K562 (cell line): Measurements from ENCODE around the gene SNX25. TPM values are rescaled to one million over a fixed set of nuclear protein-coding genes. Genes with fewer than 3 reads are reported as not detected.

Experiments used
- ATAC-seq: fragments of 200-7000 bp; cut with Tn5 transposase; 3 replicates; pipeline ENCODE4 v1.9.1; 2020; ENCODE audit warnings: moderate library complexity
- BruUV-seq: library from RNA; stranded (reverse); fragments of 400-500 nt; replicated peaks from 2 replicates; lab custom pipeline; 2021; lab: Mats Ljungman, UMichigan
- CTCF ChIA-PET: fragments of 300-600 bp; formaldehyde crosslinking; extraction: SDS; loops from one replicate; lab custom pipeline; 2021; ENCODE audit warnings: low intra/inter-chr PET ratio; lab: Yijun Ruan, JAX
- POLR2A ChIA-PET: fragments of 300-600, 350-650 bp; sonication (Branson Sonifier 250); formaldehyde crosslinking; extraction: SDS; loops from one replicate; lab custom pipeline; 2021; ENCODE audit warnings: antibody characterized with exemption, inconsistent platforms; lab: Yijun Ruan, JAX
- DNase-seq, 4 experiments: peaks; one replicate each; pipeline versions ENCODE4 v3.0.0 to v3.0.0-alpha.2; 2011 to 2018; ENCODE audit warnings: low spot score in 3 of 4, mixed read lengths in 3 of 4; ENCODE audit errors: extremely low read depth in 1 of 4
- FAIRE-seq: peaks from 2 replicates; lab custom pipeline; 2011; peaks lifted over from hg19 to GRCh38; lab: Jason Lieb, UNC
- H2AFZ ChIP-seq: 2 replicates; pipeline ENCODE4 v1.6.0; 2011; ENCODE audit warnings: low read depth, low read length, control low read depth, inconsistent platforms
- H3K27ac ChIP-seq: fragments of 200-600 bp; 3 replicates; pipeline ENCODE4 v1.8.0; 2011; ENCODE audit warnings: low read depth, mild to moderate bottlenecking, control low read depth, inconsistent platforms, low read length, moderate library complexity, mixed read lengths; ENCODE audit errors: extremely low read depth
- H3K27me3 ChIP-seq, 2 experiments: fragments of 300-600 bp in 1 of 2; 2 replicates in 1 of 2; 3 replicates in 1 of 2; pipeline versions ENCODE4 v1.6.0 to v1.8.0; 2011; ENCODE audit warnings: inconsistent platforms in 2 of 2, low read length in 2 of 2, mild to moderate bottlenecking in 1 of 2, mixed read lengths in 1 of 2, moderate library complexity in 1 of 2; ENCODE audit not compliant: control insufficient read depth in 2 of 2, insufficient read depth in 2 of 2
- H3K36me3 ChIP-seq: fragments of 300-600 bp; 3 replicates; pipeline ENCODE4 v1.8.0; 2011; ENCODE audit warnings: mild to moderate bottlenecking, low read length, inconsistent platforms; ENCODE audit not compliant: control insufficient read depth, insufficient read depth
- H3K4me1 ChIP-seq, 2 experiments: fragments of 200-600 bp in 1 of 2; replicated peaks in 1 of 2; 2 replicates in 1 of 2; 3 replicates in 1 of 2; pipeline versions ENCODE4 v1.5.1 to v1.8.0; 2011; ENCODE audit warnings: inconsistent platforms in 2 of 2, low read length in 2 of 2, mild to moderate bottlenecking in 1 of 2, mixed read lengths in 1 of 2, moderate library complexity in 1 of 2; ENCODE audit not compliant: control insufficient read depth in 2 of 2, insufficient read depth in 2 of 2
- H3K4me2 ChIP-seq: 2 replicates; pipeline ENCODE4 v1.6.1; 2011; ENCODE audit warnings: low read length, control low read depth, inconsistent platforms, mixed read lengths; ENCODE audit not compliant: insufficient read depth
- H3K4me3 ChIP-seq: fragments of 200-600 bp; sonication (generic), shearing (Covaris generic); 2 replicates; pipeline ENCODE4 v1.5.1; 2016; ENCODE audit warnings: control low read depth, inconsistent platforms
- H3K79me2 ChIP-seq: fragments of 200-600 bp; 3 replicates; pipeline ENCODE4 v1.8.0; 2011; ENCODE audit warnings: low read length, inconsistent platforms; ENCODE audit not compliant: control insufficient read depth, insufficient read depth
- H3K9ac ChIP-seq, 2 experiments: 2 replicates each; pipeline versions ENCODE4 v1.6.0 to v1.6.1; 2011; ENCODE audit warnings: low read depth in 2 of 2, low read length in 2 of 2, control low read depth in 1 of 2, inconsistent platforms in 1 of 2, mild to moderate bottlenecking in 1 of 2, mixed read lengths in 1 of 2; ENCODE audit not compliant: insufficient read depth in 1 of 2
- H3K9me1 ChIP-seq: one replicate; pipeline ENCODE4 v1.6.0; 2011; ENCODE audit warnings: inconsistent platforms, mild to moderate bottlenecking, low read length, moderate library complexity; ENCODE audit not compliant: control insufficient read depth, insufficient read depth
- H3K9me3 ChIP-seq: replicated peaks from 2 replicates; pipeline ENCODE4 v1.5.1; 2011; ENCODE audit warnings: low read depth, low read length, inconsistent platforms; ENCODE audit not compliant: control insufficient read depth, insufficient read depth
- H4K20me1 ChIP-seq: replicated peaks from 2 replicates; pipeline ENCODE4 v1.6.1; 2011; ENCODE audit warnings: low read length, inconsistent platforms, mixed read lengths; ENCODE audit not compliant: control insufficient read depth, insufficient read depth
- DPF2 ChIP-seq: fragments of 450-650 bp; IDR thresholded peaks from 2 replicates; pipeline ENCODE4 v1.6.1; 2016
- HDAC1 ChIP-seq, 2 experiments: fragments of 450-650 bp; IDR thresholded peaks; 2 replicates each; pipeline ENCODE4 v1.6.1; 2016 to 2017; ENCODE audit warnings: inconsistent platforms in 1 of 2, mild to moderate bottlenecking in 1 of 2, moderate library complexity in 1 of 2
- HDGF ChIP-seq: fragments of 450-650 bp; IDR thresholded peaks from 2 replicates; pipeline ENCODE4 v1.6.1; 2016
- KLF16 ChIP-seq: IDR thresholded peaks from 2 replicates; pipeline ENCODE4 v1.6.1; 2016; ENCODE audit warnings: antibody characterized with exemption
- RBFOX2 ChIP-seq: fragments of 200-400 bp; formaldehyde crosslinking; IDR thresholded peaks from 2 replicates; pipeline ENCODE4 v1.6.1; 2017; ENCODE audit warnings: low read depth, mild to moderate bottlenecking, low read length, moderate library complexity
- SMAD3 ChIP-seq: fragments of 450-650 bp; formaldehyde crosslinking; conservative IDR thresholded peaks from 2 replicates; pipeline ENCODE4 v1.4.0; 2020; ENCODE audit warnings: mild to moderate bottlenecking
- SNRNP70 ChIP-seq: fragments of 200-400 bp; formaldehyde crosslinking; optimal IDR thresholded peaks from 2 replicates; pipeline ENCODE3; 2017; ENCODE audit warnings: low read depth, low read length
- SOX6 ChIP-seq: fragments of 450-650 bp; IDR thresholded peaks from 2 replicates; pipeline ENCODE4 v1.6.1; 2014; ENCODE audit warnings: mild to moderate bottlenecking
- YBX1 ChIP-seq: fragments of 450-650 bp; IDR thresholded peaks from 2 replicates; pipeline ENCODE4 v1.7.1; 2016; ENCODE audit warnings: mild to moderate bottlenecking
- ZNF146 ChIP-seq: IDR thresholded peaks from one replicate; pipeline ENCODE4 v1.6.1; 2018; ENCODE audit warnings: missing compliant biosample characterization; ENCODE audit not compliant: unreplicated experiment
- ZNF277 ChIP-seq: fragments of 250-450 bp; sonication (Bioruptor Pico); IDR thresholded peaks from 2 replicates; pipeline ENCODE4 v1.8.0; 2022; ENCODE audit warnings: inconsistent platforms, mild to moderate bottlenecking, moderate library complexity, borderline replicate concordance
- ZNF444 ChIP-seq: fragments of 250-450 bp; sonication (Bioruptor Pico); IDR thresholded peaks from 2 replicates; pipeline ENCODE4 v1.4.0; 2020; ENCODE audit warnings: mild to moderate bottlenecking, moderate library complexity
- ZNF717 ChIP-seq: fragments of 250-450 bp; sonication (Bioruptor Pico); IDR thresholded peaks from 2 replicates; pipeline ENCODE4 v1.5.0; 2021
- ZNF75A ChIP-seq: fragments of 450-650 bp; formaldehyde crosslinking; IDR thresholded peaks from 2 replicates; pipeline ENCODE4 v1.4.0; 2020; ENCODE audit warnings: mild to moderate bottlenecking
- ZNF76 ChIP-seq: fragments of 250-450 bp; sonication (Bioruptor Pico); IDR thresholded peaks from 2 replicates; pipeline ENCODE4 v1.4.0; 2020; ENCODE audit warnings: mild to moderate bottlenecking, moderate library complexity, borderline replicate concordance
- WGBS: fragments of 100-300 bp; shearing (Covaris generic); methylation state at CpG from one replicate; pipeline ENCODE4 v1.1.6; 2016; ENCODE audit warnings: low coverage, mixed read lengths; ENCODE audit not compliant: insufficient coverage; ENCODE audit errors: missing lambda C conversion rate; 5-methylcytosine and 5-hydroxymethylcytosine counted together
- in situ Hi-C: fragments of 300-500 bp; cut with MboI; formaldehyde crosslinking; loops from 4 replicates; pipeline ENCODE4 v1.15.0; 2018; ENCODE audit warnings: inconsistent platforms, mixed read lengths
- intact Hi-C: fragments of 100-400 bp; cut with micrococcal nuclease; formaldehyde crosslinking; loops from 2 replicates; pipeline ENCODE4 v1.14.2; 2022
- polyA plus RNA-seq, 8 experiments: library from polyadenylated mRNA; depleted of rRNA in 4 of 8; stranded (reverse) in 5 of 8; unstranded in 3 of 8; fragments of >200 nt; fragmentation: Nextera tagmentation in 2 of 8; fragmentation: Illumina TruSeq in 1 of 8; extraction: Ambion mirVana in 2 of 8; extraction: Trizol in 1 of 8; gene quantifications; 2 replicates each; pipeline versions ENCODE4 v1.2.1 to v1.2.3, GENCODE V29; 2011 to 2014; ENCODE audit warnings: inconsistent platforms in 1 of 8, missing spikeins in 1 of 8
- total RNA-seq, 7 experiments: library from RNA; depleted of rRNA in 6 of 7; stranded (reverse); fragments of >200 nt in 6 of 7; fragmentation: Illumina TruSeq in 2 of 7; extraction: Trizol in 2 of 7; gene quantifications; 2 replicates each; pipeline versions ENCODE4 v1.2.1 to v1.2.3, GENCODE V29; 2011 to 2021; ENCODE audit warnings: low replicate concordance in 1 of 7
- TF ChIP-seq, protein P1 (sequence below): fragments of 450-650 bp; IDR thresholded peaks from 2 replicates; pipeline ENCODE4 v1.6.1; 2016; ENCODE audit warnings: low read depth, mild to moderate bottlenecking, moderate library complexity

SNX25 gene
- total and polyA plus RNA-seq, 9 of the 15 experiments (the other 6 are each of a cell fraction or from before 2014, with no cell fraction given) = 2.5 to 23.4 (median 13.3) TPM

DNA sequence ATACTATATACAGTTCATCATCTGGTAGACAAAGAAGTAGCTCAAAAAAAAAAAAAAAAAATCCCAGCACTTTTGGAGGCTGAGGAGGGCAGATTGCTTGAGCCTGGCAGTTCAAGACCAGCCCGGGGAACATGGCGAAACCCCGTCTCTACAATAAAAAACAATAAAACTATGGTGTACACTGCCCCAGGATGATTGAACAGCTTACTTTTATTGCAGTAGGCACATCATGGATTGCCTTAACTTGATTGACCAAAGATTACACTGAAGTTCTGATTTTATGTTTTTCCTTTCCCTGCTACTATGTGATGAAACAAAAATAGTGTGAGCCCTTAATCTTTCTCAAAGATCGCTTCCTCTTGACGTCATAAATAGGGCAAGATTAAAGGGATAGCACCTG, 60.6 kb downstream of the SNX25 start:
- DNase-seq = no peak
- FAIRE-seq = no peak
- H3K4me2 ChIP-seq = no peak overlapping the region
- H2AFZ ChIP-seq = no peak overlapping the region
- no peak overlapping the region for H3K27ac ChIP-seq
- no peaks in the 10 kb centered on the region for H3K9me3 ChIP-seq
- ChIA-PET POLR2A (no interaction called here), CTCF (no interaction called here)
- no peak overlapping the region for H3K9ac ChIP-seq
- no peak overlapping the region for H3K4me3 ChIP-seq
- no peaks in the 10 kb centered on the region; a peak in 1 of 5 replicates for H3K4me1 ChIP-seq
- H3K36me3 ChIP-seq = peaks cover 12% of the 10 kb centered on the region; the same call in 1 of the 3 replicates
- in situ Hi-C loops (no loop called here), intact Hi-C loops (no loop called here)
- H3K79me2 ChIP-seq = no peaks in the 10 kb centered on the region
- ATAC-seq = no peak
- WGBS = 69% methylated on average over 4 of the region's 5 CpGs
- no TSS peak for BruUV-seq
- H4K20me1 ChIP-seq = no peaks in the 10 kb centered on the region
- no peaks in the 10 kb centered on the region for H3K27me3 ChIP-seq
- H3K9me1 ChIP-seq = no peaks in the 10 kb centered on the region
- TF ChIP-seq YBX1 (no peak), ZNF76 (CRISPR knock-in tag) (no peak), SNRNP70 (no peak), HDAC1 (IDR thresholded peaks at IDR 0.05) (no peak), SOX6 (no peak), HDGF (no peak), ZNF717 (no peak), ZNF75A (no peak), ZNF146 (CRISPR knock-in tag) (no peak), RBFOX2 (no peak), KLF16 (no peak), ZNF444 (CRISPR knock-in tag) (no peak), DPF2 (no peak), ZNF277 (no peak), SMAD3 (no peak)
- TF ChIP-seq, protein P1, sequence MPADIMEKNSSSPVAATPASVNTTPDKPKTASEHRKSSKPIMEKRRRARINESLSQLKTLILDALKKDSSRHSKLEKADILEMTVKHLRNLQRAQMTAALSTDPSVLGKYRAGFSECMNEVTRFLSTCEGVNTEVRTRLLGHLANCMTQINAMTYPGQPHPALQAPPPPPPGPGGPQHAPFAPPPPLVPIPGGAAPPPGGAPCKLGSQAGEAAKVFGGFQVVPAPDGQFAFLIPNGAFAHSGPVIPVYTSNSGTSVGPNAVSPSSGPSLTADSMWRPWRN = no peak
